Stimulated activated CD4-positive, alpha-beta T cell treated with anti-CD3 and anti-CD28 coated beads, TNF-alpha, amount 100 ng/mL, for 4 hours (primary cell): Measurements from ENCODE around the gene ST6GALNAC5.
"Not testable (repeated sequence)": the region's sequence is repeated elsewhere in the genome, so short reads cannot be mapped to it uniquely, and the experiment has no call there.

Source experiments
- DNase-seq, 3 experiments: peaks; one replicate each; pipeline ENCODE4 v3.0.0-alpha.2; 2020; ENCODE audit warnings: low read depth in 3 of 3

ST6GALNAC5 gene

DNA sequence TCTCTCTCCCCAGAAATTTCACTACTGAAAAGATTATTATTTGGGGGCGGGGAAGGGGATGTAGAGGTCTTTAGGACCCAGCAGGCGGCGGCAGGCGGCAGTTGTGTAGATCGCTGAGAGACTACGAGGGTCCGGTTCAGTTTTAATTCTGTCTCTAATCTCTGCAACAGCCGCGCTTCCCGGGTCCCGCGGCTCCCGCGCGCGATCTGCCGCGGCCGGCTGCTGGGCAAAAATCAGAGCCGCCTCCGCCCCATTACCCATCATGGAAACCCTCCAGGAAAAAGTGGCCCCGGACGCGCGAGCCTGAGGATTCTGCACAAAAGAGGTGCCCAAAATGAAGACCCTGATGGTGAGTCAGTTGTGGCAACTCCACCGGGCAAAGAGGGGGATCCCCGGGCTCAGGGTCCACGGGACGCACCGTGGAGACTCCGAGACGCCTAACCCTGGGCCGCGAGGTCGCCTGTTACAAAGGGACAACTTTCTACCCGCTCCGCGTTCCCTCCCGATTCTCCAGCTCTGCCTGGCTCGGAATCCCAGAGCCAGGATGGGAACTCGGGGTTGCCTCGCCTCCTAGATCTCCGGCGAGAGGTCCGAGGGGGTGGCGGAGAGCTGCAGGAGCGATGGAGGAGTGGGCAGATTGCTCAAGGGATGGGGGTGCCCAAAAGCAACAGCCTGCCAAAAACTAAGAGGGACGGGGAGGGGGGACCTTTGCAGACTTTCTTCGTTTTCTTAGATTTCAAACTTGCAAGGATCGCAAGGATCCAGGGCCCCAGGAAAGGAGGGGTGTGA, at the start of gene ST6GALNAC5:
TSS of gene ST6GALNAC5 (plus strand) at position 139 of the 789 bp plus-strand sequence.
- no peak for DNase-seq

GRCh38 chr1:76820028-76820427, 47.3 kb upstream of the ST6GALNAC5 start:
- no peak for DNase-seq

- not testable (repeated sequence) for DNase-seq
These were observed 44.3 kb upstream of the ST6GALNAC5 start for GRCh38 chr1:76822961-76823360.

GRCh38 chr1:76824106-76824505, 43.2 kb upstream of the ST6GALNAC5 start:
- no peak for DNase-seq

GRCh38 chr1:76826072-76826845, 41.0 kb upstream of the ST6GALNAC5 start:
- DNase-seq = no peak

DNA sequence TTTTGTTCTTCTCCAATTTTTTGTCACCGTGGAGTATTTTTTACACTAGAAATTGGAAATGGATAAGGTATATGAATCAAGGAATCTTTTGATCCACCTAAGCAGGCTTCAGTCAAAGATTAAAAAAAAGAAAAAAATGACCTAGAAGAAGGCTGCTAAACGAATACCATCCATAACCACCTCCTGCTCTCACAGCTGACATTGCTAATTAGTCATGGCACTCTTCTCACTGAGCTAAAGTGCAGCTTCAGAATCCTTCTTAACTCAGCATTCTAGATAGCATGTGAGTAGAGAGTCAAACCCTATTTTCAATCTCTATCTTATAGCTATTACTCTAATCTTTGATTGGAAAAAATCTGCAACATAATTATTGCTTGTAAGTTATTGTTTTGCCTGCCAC, 40.2 kb upstream of the ST6GALNAC5 start:
- no peak for DNase-seq

DNA sequence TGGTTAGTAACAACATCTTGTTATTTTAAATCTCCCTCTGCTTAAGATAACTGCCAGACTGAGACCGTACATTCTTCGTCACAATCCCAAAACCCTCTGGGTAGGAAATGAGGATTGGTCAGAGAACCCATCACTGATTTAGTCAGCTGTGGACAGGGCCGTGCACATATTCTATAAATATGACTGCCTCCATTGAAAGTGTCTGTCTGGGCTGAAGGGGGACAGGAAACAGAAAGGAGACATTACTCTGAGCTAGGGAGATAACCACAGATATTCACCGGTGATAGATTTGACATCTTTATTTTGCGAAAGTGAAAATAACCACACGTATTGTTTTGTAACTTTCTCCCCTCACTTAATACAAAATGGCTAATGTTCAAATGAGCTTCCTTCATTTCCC, 36.9 kb upstream of the ST6GALNAC5 start:
- no peak for DNase-seq

- no peak for DNase-seq
These were observed 34.8 kb upstream of the ST6GALNAC5 start for GRCh38 chr1:76832521-76832920.

- DNase-seq = no peak
These were observed 34.1 kb upstream of the ST6GALNAC5 start for GRCh38 chr1:76833151-76833550.

- no peak for DNase-seq
These were observed 33.4 kb upstream of the ST6GALNAC5 start for GRCh38 chr1:76833856-76834255.

GRCh38 chr1:76835203-76835602, 32.1 kb upstream of the ST6GALNAC5 start:
- no peak for DNase-seq

DNA sequence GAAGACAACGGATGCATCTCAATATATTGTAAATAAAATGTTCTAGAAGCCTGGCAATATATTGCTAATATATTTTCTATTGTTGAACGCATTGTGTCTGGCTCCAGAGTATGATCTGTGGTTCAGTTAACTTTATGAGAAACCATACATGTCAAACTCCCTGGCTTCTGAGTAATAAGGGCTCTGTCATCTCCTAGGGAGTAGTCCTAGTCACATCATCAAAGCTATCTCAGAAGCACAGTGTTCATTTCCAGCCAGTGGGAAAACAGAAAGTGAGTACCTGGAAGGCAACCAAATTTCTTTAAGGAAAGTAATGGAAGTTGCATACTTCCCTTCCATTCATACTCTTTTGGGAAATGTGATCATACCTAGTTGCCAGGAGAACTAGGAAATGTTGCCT, 27.0 kb upstream of the ST6GALNAC5 start:
- no peak for DNase-seq

GRCh38 chr1:76841460-76841859, 25.8 kb upstream of the ST6GALNAC5 start:
- no peak for DNase-seq

- no peak for DNase-seq
These were observed 23.3 kb upstream of the ST6GALNAC5 start for GRCh38 chr1:76843821-76844464.

- DNase-seq = no peak
These were observed 13.0 kb upstream of the ST6GALNAC5 start for GRCh38 chr1:76854255-76854654.

DNA sequence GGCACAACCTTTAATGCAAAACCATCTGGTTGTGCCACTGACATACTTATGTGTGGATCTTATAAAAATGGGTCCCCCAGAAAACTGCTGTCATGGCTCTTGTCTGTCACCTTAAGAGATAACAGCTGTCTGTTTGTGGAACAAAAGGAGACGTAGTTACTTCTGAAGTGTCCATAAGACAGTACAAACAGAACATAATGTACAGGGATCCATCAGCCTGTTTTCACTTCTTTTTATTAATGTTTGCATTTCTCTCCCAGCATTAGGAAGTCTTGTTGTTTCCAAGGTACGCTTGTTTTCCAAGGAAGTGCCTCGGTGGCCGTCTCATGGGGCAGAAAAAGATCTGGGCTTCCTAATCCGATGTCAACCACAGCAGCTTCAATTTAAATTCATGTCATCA, 11.2 kb upstream of the ST6GALNAC5 start:
- no peak for DNase-seq

DNA sequence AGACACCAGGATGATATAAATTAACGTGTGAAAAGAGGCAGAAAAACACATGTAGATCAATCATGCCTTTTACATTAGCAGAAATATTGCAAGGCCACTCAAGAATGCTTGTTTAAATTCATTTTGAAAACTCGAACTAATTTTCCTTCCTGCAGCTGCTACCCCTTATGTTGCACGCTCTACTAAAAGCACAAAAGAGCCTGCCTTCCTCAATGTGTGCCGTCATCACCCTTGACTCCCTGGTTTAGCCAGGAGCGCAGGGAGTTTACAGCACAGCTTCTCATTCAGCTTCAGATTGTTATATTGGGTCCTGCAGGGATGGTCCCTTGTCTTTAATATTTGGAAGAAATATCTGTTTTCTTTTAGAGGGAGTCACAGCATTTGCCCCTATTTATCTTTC, 10.1 kb upstream of the ST6GALNAC5 start:
- DNase-seq = no peak

DNA sequence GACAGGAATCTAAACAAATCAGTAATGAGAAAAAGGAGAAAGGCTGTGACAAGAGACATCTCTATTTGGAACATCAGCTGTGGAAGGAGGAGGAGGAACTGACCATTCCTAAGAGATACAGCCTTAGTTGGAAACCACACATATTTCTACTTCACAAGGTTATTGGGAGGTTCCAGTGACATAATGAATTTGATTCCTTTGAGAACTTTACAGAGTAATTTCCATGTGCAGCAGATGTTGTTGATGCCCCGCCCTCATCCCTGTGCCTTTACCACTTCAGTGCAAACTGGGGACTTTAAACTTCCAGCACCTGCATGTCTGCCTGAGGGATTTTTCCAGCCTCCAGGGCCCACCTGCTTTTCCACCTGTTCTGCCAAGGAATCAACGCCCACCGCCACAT, 9.3 kb upstream of the ST6GALNAC5 start:
- no peak for DNase-seq

- no peak for DNase-seq
These were observed 6.1 kb upstream of the ST6GALNAC5 start for GRCh38 chr1:76861149-76861548.

DNA sequence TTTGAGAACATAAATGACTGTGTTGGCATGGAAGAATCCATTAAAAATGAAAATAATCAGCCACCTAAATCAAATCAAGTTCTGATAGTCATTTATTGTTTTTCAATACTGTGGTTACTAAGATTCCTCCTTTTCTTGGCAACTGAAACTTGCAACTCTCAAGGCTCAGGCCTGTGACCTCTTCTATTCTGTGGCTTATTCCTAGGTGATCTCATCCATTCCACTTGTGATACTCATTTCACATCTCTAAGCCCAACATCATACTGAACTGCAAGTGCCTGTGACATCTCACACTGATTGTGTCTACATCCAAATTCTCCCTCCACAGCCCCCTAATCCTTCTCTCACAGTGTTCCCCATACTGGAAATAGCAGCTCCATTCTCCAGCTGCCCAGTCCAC, 4.8 kb upstream of the ST6GALNAC5 start:
- no peak for DNase-seq

GRCh38 chr1:76864383-76864782, 2.9 kb upstream of the ST6GALNAC5 start:
- no peak for DNase-seq

DNA sequence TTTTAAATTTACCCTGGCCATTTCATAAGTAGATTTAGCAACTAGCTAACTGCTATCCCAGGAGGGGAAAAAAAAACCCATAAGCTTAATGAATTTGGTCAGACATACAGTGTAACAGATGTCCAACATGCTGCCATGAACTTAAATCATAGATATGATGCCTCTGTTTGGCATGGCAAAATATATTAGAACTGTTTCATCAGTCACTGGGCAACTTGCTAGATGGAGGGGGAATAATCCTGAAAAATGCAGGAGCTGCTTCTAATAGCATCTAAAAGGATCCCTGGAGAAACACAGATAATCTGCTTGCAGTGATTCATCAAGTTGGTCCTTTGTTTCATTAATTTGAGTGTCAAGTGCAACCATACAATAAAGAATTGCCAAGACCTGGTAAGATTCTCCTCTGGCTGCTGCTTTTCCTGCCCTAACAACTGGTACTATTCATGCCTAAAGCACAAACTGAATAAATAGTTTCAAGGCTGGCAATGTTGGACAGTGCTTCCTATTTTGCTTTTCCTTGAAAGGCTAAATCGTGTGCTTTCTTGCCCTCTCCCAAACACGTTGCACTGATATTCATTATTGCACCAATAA, 1.5 kb upstream of the ST6GALNAC5 start:
- DNase-seq = no peak
